ENCODE results near the gene RADIL. TPM values are rescaled to one million over a fixed set of nuclear protein-coding genes. Genes with fewer than 3 reads are reported as not detected.

Gene RADIL
- total and polyA plus RNA-seq, 3 experiments from 2014 or later: 0.04 to 0.20 TPM; not detected in 1

GRCh38 chr7:4765776-4766490 is 117.6 kb downstream of the RADIL start:
- H3K4me3 ChIP-seq (ENCODE audit: low read length): no peak overlapping the region
- H3K9me3 Mint-ChIP-seq: no peaks in the 10 kb centered on the region
- CTCF ChIA-PET: no interaction called here
- H3K27me3 ChIP-seq (ENCODE audit: insufficient read depth, low read length, poor library complexity, severe bottlenecking): no peaks in the 10 kb centered on the region
- H3K27ac Mint-ChIP-seq: peak overlapping the region in 1 of 8 donors; percentile 68
- H3K36me3 Mint-ChIP-seq: peaks cover 0 to 49% (median 7%) of the 10 kb centered on the region in 3 donors
- no peak overlapping the region for H3K27ac ChIP-seq (ENCODE audit: low read depth, low read length)
- H3K4me3 Mint-ChIP-seq: no peak overlapping the region
- peaks cover 4 to 7% (median 5%) of the 10 kb centered on the region in 3 donors for H3K4me1 Mint-ChIP-seq
- no peak for DNase-seq
- H3K36me3 ChIP-seq (ENCODE audit: insufficient read depth, low read length): peaks cover 12% of the 10 kb centered on the region
- H3K9me3 ChIP-seq (ENCODE audit: low read length): no peaks in the 10 kb centered on the region
- no peaks in the 10 kb centered on the region for H3K27me3 Mint-ChIP-seq
- H3K4me1 ChIP-seq (ENCODE audit: insufficient read depth, low read length): no peaks in the 10 kb centered on the region
- POLR2A ChIA-PET: no interaction called here

DNA sequence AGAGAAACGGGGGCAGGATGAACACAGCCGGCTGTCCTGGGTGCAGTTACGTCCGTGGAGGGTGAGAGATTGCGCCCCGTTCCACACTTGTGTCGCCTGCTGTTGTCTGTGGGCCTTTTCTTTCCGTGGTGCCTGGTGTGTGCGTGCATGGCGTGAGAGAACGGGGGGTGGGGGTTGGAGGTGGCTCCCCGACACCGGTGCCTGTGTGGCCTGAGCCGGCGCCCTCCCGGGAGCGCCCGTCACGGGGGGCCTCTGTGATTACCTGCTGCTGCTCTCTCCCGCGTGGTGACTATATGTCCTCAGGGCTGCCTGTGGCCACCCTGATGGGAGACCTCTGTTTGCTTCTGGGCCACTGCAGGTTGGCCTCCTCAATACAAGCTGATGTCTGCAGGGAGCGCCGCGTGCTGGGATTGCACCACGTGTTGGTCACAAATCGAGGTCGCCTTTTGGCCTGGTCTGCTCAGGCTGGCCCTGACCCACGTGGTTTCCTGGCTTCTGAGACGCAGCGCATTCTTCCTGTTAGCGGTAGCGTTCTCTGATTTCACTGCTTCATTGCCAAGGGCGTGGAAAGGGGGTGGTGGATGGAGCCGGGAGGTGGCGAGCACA is 119.0 kb downstream of the RADIL start:
- no peak overlapping the region for H3K27ac ChIP-seq (ENCODE audit: low read depth, low read length)
- H3K9me3 Mint-ChIP-seq: no peaks in the 10 kb centered on the region
- peaks cover 17% of the 10 kb centered on the region for H3K36me3 ChIP-seq (ENCODE audit: insufficient read depth, low read length)
- no peaks in the 10 kb centered on the region for H3K9me3 ChIP-seq (ENCODE audit: low read length)
- H3K4me3 Mint-ChIP-seq: no peak overlapping the region
- H3K27ac Mint-ChIP-seq: peak overlapping the region in 1 of 8 donors; percentile 62
- ChIA-PET CTCF (no interaction called here), POLR2A (no interaction called here)
- H3K27me3 Mint-ChIP-seq: no peaks in the 10 kb centered on the region
- H3K4me1 Mint-ChIP-seq: peaks cover 0 to 5% (median 0%) of the 10 kb centered on the region in 3 donors
- peaks cover 0 to 60% (median 9%) of the 10 kb centered on the region in 3 donors for H3K36me3 Mint-ChIP-seq
- H3K4me1 ChIP-seq (ENCODE audit: insufficient read depth, low read length): no peaks in the 10 kb centered on the region
- no peaks in the 10 kb centered on the region for H3K27me3 ChIP-seq (ENCODE audit: insufficient read depth, low read length, poor library complexity, severe bottlenecking)
- DNase-seq: no peak
- no peak overlapping the region for H3K4me3 ChIP-seq (ENCODE audit: low read length)

- H3K4me1 Mint-ChIP-seq: peaks cover 0 to 5% (median 0%) of the 10 kb centered on the region in 3 donors
- no peaks in the 10 kb centered on the region for H3K9me3 Mint-ChIP-seq
- Histone ChIP-seq H3K9me3 (ENCODE audit: low read length) (no peaks in the 10 kb centered on the region), H3K4me3 (ENCODE audit: low read length) (no peak overlapping the region), H3K36me3 (ENCODE audit: insufficient read depth, low read length) (peaks cover 17% of the 10 kb centered on the region), H3K27ac (ENCODE audit: low read depth, low read length) (no peak overlapping the region), H3K27me3 (ENCODE audit: insufficient read depth, low read length, poor library complexity, severe bottlenecking) (no peaks in the 10 kb centered on the region), H3K4me1 (ENCODE audit: insufficient read depth, low read length) (no peaks in the 10 kb centered on the region)
- POLR2A ChIA-PET: no interaction called here
- peak overlapping the region in 2 of 8 donors; percentile 54 to 66 for H3K27ac Mint-ChIP-seq
- CTCF ChIA-PET: no interaction called here
- H3K4me3 Mint-ChIP-seq: no peak overlapping the region
- no peak for DNase-seq
- H3K36me3 Mint-ChIP-seq: peaks cover 0 to 65% (median 9%) of the 10 kb centered on the region in 3 donors
- no peaks in the 10 kb centered on the region for H3K27me3 Mint-ChIP-seq
Measured at GRCh38 chr7:4763794-4764185, 119.7 kb downstream of the RADIL start.

DNA sequence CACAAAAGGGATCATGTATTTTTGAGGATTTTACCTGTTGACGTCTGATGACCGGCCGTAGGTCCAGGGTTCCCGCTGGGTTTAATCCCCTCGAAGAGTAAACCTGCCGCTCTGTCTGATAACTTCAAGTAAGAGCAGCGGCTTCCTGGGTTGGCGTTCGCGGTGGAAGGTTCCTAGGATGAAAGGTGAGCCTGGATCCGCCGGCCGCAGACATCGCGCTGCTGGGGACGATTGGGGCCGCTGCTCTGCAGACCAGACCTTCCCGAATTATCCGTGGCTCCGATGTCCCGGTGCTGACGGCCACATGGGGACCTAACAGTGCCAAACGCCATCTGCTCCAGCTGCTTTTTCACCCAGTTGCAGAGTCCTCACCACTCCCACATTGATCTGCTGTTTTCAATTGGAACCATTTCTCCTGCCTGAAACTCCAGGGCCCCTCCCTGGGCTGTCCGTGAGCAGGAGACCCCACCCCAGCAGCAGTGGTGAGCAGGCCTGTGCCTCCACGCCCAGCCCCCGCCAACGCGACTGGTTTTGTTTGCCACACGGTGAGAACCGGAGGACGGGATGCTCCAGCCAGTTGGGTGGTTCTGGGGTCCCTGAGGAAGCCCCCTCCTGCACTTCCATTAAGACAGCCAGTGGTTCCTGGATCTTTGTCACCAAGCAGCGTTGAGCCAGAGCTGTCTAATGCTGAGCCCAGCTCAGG is 120.3 kb downstream of the RADIL start:
- H3K4me1 ChIP-seq (ENCODE audit: insufficient read depth, low read length): no peaks in the 10 kb centered on the region
- H3K36me3 ChIP-seq (ENCODE audit: insufficient read depth, low read length): peaks cover 21% of the 10 kb centered on the region
- H3K27ac Mint-ChIP-seq: no peak overlapping the region
- H3K27ac ChIP-seq (ENCODE audit: low read depth, low read length): no peak overlapping the region
- peaks cover 0 to 70% (median 9%) of the 10 kb centered on the region in 3 donors for H3K36me3 Mint-ChIP-seq
- ChIA-PET CTCF (interaction anchor here (1.2 kb wide), 1 partner anchor 9 kb away, joined by 4 read pairs; no protein-coding TSS in a partner anchor), POLR2A (no interaction called here)
- H3K4me3 ChIP-seq (ENCODE audit: low read length): no peak overlapping the region
- H3K27me3 Mint-ChIP-seq: no peaks in the 10 kb centered on the region
- H3K4me3 Mint-ChIP-seq: no peak overlapping the region
- H3K4me1 Mint-ChIP-seq: peaks cover 0 to 5% (median 0%) of the 10 kb centered on the region in 3 donors
- H3K9me3 ChIP-seq (ENCODE audit: low read length): no peaks in the 10 kb centered on the region
- H3K27me3 ChIP-seq (ENCODE audit: insufficient read depth, low read length, poor library complexity, severe bottlenecking): no peaks in the 10 kb centered on the region
- no peaks in the 10 kb centered on the region for H3K9me3 Mint-ChIP-seq
- no peak for DNase-seq

GRCh38 chr7:4762121-4763055 is 121.1 kb downstream of the RADIL start:
- CTCF ChIA-PET: interaction anchor here (1.2 kb wide), 1 partner anchor 8 kb away, joined by 4 read pairs; no protein-coding TSS in a partner anchor
- H3K27ac Mint-ChIP-seq: peak overlapping the region in 2 of 8 donors; percentile 69 to 71
- H3K4me1 Mint-ChIP-seq: peaks cover 0 to 5% (median 0%) of the 10 kb centered on the region in 3 donors
- H3K27me3 Mint-ChIP-seq: no peaks in the 10 kb centered on the region
- POLR2A ChIA-PET: no interaction called here
- Histone ChIP-seq H3K36me3 (ENCODE audit: insufficient read depth, low read length) (peaks cover 28% of the 10 kb centered on the region), H3K27me3 (ENCODE audit: insufficient read depth, low read length, poor library complexity, severe bottlenecking) (no peaks in the 10 kb centered on the region), H3K27ac (ENCODE audit: low read depth, low read length) (no peak overlapping the region), H3K9me3 (ENCODE audit: low read length) (no peaks in the 10 kb centered on the region), H3K4me1 (ENCODE audit: insufficient read depth, low read length) (no peaks in the 10 kb centered on the region), H3K4me3 (ENCODE audit: low read length) (no peak overlapping the region)
- no peak overlapping the region for H3K4me3 Mint-ChIP-seq
- no peaks in the 10 kb centered on the region for H3K9me3 Mint-ChIP-seq
- H3K36me3 Mint-ChIP-seq: peaks cover 0 to 72% (median 8%) of the 10 kb centered on the region in 3 donors
- DNase-seq: no peak

DNA sequence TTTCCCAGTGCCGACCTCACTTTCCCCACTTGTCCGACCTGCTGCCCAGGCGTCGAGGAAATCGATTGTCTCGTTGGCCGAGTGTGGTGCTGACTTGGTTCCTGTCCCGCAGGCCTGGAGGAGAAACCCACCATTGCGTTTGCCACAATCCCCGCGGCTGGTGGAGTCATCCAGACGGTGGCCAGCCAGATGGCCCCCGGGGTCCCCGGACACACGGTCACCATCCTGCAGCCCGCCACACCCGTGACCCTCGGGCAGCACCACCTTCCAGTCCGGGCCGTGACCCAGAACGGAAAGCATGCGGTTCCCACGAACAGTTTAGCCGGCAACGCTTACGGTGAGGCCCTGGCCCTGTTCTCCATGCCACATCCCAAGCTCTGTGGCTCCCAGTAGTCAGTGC is 122.6 kb downstream of the RADIL start:
- DNase-seq: no peak
- ChIA-PET CTCF (interaction anchor here (1.2 kb wide), 1 partner anchor 38 kb away, joined by 4 read pairs; no protein-coding TSS in a partner anchor), POLR2A (no interaction called here)
- Mint-ChIP-seq H3K27me3 (no peaks in the 10 kb centered on the region), H3K9me3 (no peaks in the 10 kb centered on the region), H3K27ac (peak overlapping the region in 2 of 8 donors; percentile 20 to 85), H3K36me3 (peaks cover 0 to 80% (median 8%) of the 10 kb centered on the region in 3 donors), H3K4me3 (no peak overlapping the region), H3K4me1 (peaks cover 0 to 5% (median 0%) of the 10 kb centered on the region in 3 donors)
- H3K36me3 ChIP-seq (ENCODE audit: insufficient read depth, low read length): peaks cover 36% of the 10 kb centered on the region
- no peaks in the 10 kb centered on the region for H3K9me3 ChIP-seq (ENCODE audit: low read length)
- H3K4me1 ChIP-seq (ENCODE audit: insufficient read depth, low read length): no peaks in the 10 kb centered on the region
- H3K27ac ChIP-seq (ENCODE audit: low read depth, low read length): no peak overlapping the region
- H3K4me3 ChIP-seq (ENCODE audit: low read length): no peak overlapping the region
- H3K27me3 ChIP-seq (ENCODE audit: insufficient read depth, low read length, poor library complexity, severe bottlenecking): no peaks in the 10 kb centered on the region

DNA sequence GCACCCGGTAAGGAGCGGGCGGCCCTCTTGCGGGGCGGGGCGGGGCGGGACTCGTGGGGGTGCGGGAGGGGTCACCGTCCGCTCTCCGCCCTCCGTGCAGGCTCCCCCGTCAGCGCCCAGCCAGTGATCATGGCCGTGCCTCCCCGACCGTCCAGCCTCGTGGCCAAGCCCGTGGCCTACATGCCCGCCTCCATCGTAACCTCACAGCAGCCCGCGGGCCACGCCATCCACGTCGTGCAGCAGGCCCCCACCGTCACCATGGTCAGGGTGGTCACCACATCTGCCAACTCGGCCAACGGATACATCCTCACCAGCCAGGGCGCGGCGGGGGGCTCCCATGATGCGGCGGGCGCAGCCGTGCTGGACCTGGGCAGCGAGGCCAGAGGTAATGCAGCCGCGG is 124.3 kb downstream of the RADIL start:
- Histone ChIP-seq H3K36me3 (ENCODE audit: insufficient read depth, low read length) (peaks cover 39% of the 10 kb centered on the region), H3K4me1 (ENCODE audit: insufficient read depth, low read length) (peaks cover 2% of the 10 kb centered on the region), H3K27ac (ENCODE audit: low read depth, low read length) (no peak overlapping the region), H3K27me3 (ENCODE audit: insufficient read depth, low read length, poor library complexity, severe bottlenecking) (no peaks in the 10 kb centered on the region), H3K9me3 (ENCODE audit: low read length) (no peaks in the 10 kb centered on the region), H3K4me3 (ENCODE audit: low read length) (no peak overlapping the region)
- H3K27me3 Mint-ChIP-seq: no peaks in the 10 kb centered on the region
- DNase-seq: no peak
- POLR2A ChIA-PET: no interaction called here
- CTCF ChIA-PET: no interaction called here
- peak overlapping the region in 1 of 7 donors; percentile 27 for H3K4me3 Mint-ChIP-seq
- H3K36me3 Mint-ChIP-seq: peaks cover 0 to 83% (median 8%) of the 10 kb centered on the region in 3 donors
- no peaks in the 10 kb centered on the region for H3K9me3 Mint-ChIP-seq
- H3K27ac Mint-ChIP-seq: no peak overlapping the region
- H3K4me1 Mint-ChIP-seq: peaks cover 0 to 5% (median 0%) of the 10 kb centered on the region in 3 donors

Data from CD8-positive, alpha-beta memory T cell (primary cell).